Lung (tissue), 12 donors: ENCODE measurements around the gene LRPAP1. TPM values are rescaled to one million over a fixed set of nuclear protein-coding genes. Genes with fewer than 3 reads are reported as not detected.

Experiments used
- ATAC-seq: fragments of 200-7000 bp; cut with Tn5 transposase; one replicate; pipeline ENCODE4 v1.9.1; 2020; ENCODE audit warnings: moderate number of reproducible peaks; ENCODE audit not compliant: insufficient read depth, low FRiP score
- DNase-seq, 3 donors: peaks; one replicate each; pipeline ENCODE4 v3.0.0-alpha.2; 2013 to 2017
- H3K27ac ChIP-seq, 2 donors: one replicate each; pipeline ENCODE4 v1.5.1; 2013; ENCODE audit warnings: mild to moderate bottlenecking in 2 of 2, moderate library complexity in 2 of 2, control low read depth in 1 of 2, inconsistent platforms in 1 of 2, low read depth in 1 of 2, low read length in 1 of 2
- H3K27me3 ChIP-seq, 3 donors: one replicate each; pipeline ENCODE4 v1.5.1; 2013; ENCODE audit warnings: low read length in 2 of 3; ENCODE audit not compliant: control insufficient read depth in 3 of 3, insufficient read depth in 3 of 3
- H3K36me3 ChIP-seq, 4 donors: one replicate each; pipeline ENCODE4 v1.5.1; 2013; ENCODE audit warnings: low read length in 4 of 4, mild to moderate bottlenecking in 1 of 4, moderate library complexity in 1 of 4; ENCODE audit not compliant: control insufficient read depth in 4 of 4, insufficient read depth in 4 of 4
- H3K4me1 ChIP-seq, 5 donors: one replicate each; pipeline ENCODE4 v1.5.1; 2013; ENCODE audit warnings: low read length in 5 of 5, mild to moderate bottlenecking in 2 of 5, moderate library complexity in 1 of 5; ENCODE audit not compliant: control insufficient read depth in 5 of 5, insufficient read depth in 5 of 5
- H3K4me3 ChIP-seq: one replicate; pipeline ENCODE4 v1.5.1; 2013; ENCODE audit warnings: mild to moderate bottlenecking, control low read depth, moderate library complexity
- H3K9ac ChIP-seq, 2 donors: one replicate each; pipeline ENCODE4 v1.5.1; 2013; ENCODE audit warnings: low read length in 2 of 2, control low read depth in 1 of 2; ENCODE audit not compliant: insufficient read depth in 1 of 2
- H3K9me3 ChIP-seq, 4 donors: one replicate each; pipeline ENCODE4 v1.5.1; 2013; ENCODE audit warnings: low read length in 3 of 4, mild to moderate bottlenecking in 1 of 4, moderate library complexity in 1 of 4; ENCODE audit not compliant: control insufficient read depth in 4 of 4, insufficient read depth in 3 of 4
- CTCF ChIP-seq: IDR thresholded peaks from 2 replicates; pipeline ENCODE4 v1.5.1; 2012; ENCODE audit warnings: mild to moderate bottlenecking; ENCODE audit errors: control extremely low read depth, extremely low read depth
- WGBS, 2 donors: extraction: QIAGEN DNeasy Blood & Tissue Kit; methylation state at CpG; one replicate each; pipeline ENCODE4 v1.1.7; 2013; 5-methylcytosine and 5-hydroxymethylcytosine counted together
- polyA plus RNA-seq, 2 donors: library from polyadenylated mRNA; stranded (reverse); fragments of 200-250 nt; gene quantifications; one replicate each; pipeline ENCODE4 v1.2.1, GENCODE V29; 2013
- total RNA-seq, 2 donors: library from RNA; depleted of rRNA in 1 of 2; stranded (reverse); fragments of >200 nt in 1 of 2; gene quantifications; one replicate each; pipeline ENCODE4 v1.2.1, GENCODE V29; 2014 to 2021
- donor health status: control.
- donor health status: control.
- donor health status: Bipolar disorder and iron deficiency.
- donor health status: healthy.
- donor health status: DM: yes; HTN: yes; CAD: no.

Gene LRPAP1
- total and polyA plus RNA-seq, 4 donors, result 46.1 to 289 (median 208) TPM

- no peak for ATAC-seq
- no peak for TF ChIP-seq CTCF
- Histone ChIP-seq H3K4me3 (no peak overlapping the region), H3K4me1 (no peaks in the 10 kb centered on the region), H3K27ac (no peak overlapping the region), H3K36me3 (peaks cover 7 to 94% (median 31%) of the 10 kb centered on the region in 4 donors), H3K9me3 (no peaks in the 10 kb centered on the region), H3K9ac (no peak overlapping the region), H3K27me3 (no peaks in the 10 kb centered on the region)
- 92 to 95% methylated on average over 23 of the region's 23 CpGs for WGBS, 2 donors
- DNase-seq, result no peak
These were observed 12.6 kb downstream of the LRPAP1 start for GRCh38 chr4:3519468-3520264.

GRCh38 chr4:3518941-3519340 is 13.3 kb downstream of the LRPAP1 start:
- Histone ChIP-seq H3K9ac (no peak overlapping the region), H3K4me3 (no peak overlapping the region), H3K27me3 (no peaks in the 10 kb centered on the region), H3K9me3 (no peaks in the 10 kb centered on the region), H3K36me3 (peaks cover 8 to 95% (median 29%) of the 10 kb centered on the region in 4 donors), H3K4me1 (no peaks in the 10 kb centered on the region), H3K27ac (no peak overlapping the region)
- TF ChIP-seq CTCF, result no peak
- ATAC-seq (no peak), DNase-seq (no peak)
- WGBS, 2 donors, result 94 to 96% methylated on average over 18 of the region's 18 CpGs

- no peak for ATAC-seq
- TF ChIP-seq CTCF, result no peak
- WGBS, 2 donors, result 90 to 93% methylated on average over 9 to 11 of the region's 11 CpGs
- no peak overlapping the region for H3K4me3 ChIP-seq
- no peaks in the 10 kb centered on the region for H3K4me1 ChIP-seq
- H3K9me3 ChIP-seq, result no peaks in the 10 kb centered on the region
- no peak overlapping the region for H3K27ac ChIP-seq
- no peaks in the 10 kb centered on the region for H3K27me3 ChIP-seq
- peaks cover 8 to 95% (median 31%) of the 10 kb centered on the region in 4 donors for H3K36me3 ChIP-seq
- no peak for DNase-seq
- no peak overlapping the region for H3K9ac ChIP-seq
These were observed 13.7 kb downstream of the LRPAP1 start for GRCh38 chr4:3518511-3518880.
